ENCODE results near the gene KIFC3.

KIFC3 gene

DNA sequence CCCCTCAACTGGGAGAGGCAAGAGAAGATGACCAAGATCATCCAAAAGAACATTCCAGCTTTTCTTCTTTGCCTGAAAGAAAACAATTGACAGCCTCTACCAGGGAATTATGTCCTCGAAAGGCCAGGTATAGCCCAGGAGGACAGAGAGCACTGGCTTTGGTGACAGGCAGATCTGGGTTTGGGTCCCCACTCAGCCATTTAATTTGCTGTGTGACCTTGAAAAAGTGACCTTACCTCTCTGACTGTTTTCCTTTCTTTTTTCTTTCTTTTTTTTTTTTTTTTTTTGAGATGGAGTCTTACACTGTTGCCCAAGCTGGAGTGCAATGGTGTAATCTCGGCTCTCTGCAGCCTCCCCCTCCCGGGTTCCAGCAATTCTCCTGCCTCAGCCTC lies 27.7 kb upstream of the KIFC3 start:
- H3K4me3 ChIP-seq (replicated peaks; ENCODE audit: low read depth, low read length) = no peak overlapping the region
- TF ChIP-seq, protein P1, sequence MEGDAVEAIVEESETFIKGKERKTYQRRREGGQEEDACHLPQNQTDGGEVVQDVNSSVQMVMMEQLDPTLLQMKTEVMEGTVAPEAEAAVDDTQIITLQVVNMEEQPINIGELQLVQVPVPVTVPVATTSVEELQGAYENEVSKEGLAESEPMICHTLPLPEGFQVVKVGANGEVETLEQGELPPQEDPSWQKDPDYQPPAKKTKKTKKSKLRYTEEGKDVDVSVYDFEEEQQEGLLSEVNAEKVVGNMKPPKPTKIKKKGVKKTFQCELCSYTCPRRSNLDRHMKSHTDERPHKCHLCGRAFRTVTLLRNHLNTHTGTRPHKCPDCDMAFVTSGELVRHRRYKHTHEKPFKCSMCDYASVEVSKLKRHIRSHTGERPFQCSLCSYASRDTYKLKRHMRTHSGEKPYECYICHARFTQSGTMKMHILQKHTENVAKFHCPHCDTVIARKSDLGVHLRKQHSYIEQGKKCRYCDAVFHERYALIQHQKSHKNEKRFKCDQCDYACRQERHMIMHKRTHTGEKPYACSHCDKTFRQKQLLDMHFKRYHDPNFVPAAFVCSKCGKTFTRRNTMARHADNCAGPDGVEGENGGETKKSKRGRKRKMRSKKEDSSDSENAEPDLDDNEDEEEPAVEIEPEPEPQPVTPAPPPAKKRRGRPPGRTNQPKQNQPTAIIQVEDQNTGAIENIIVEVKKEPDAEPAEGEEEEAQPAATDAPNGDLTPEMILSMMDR (IDR thresholded peaks at IDR 0.05; ENCODE audit: low read length, missing control alignments) = no peak
- no peak for DNase-seq (ENCODE audit: low read depth)

- TF ChIP-seq, protein P1 (IDR thresholded peaks at IDR 0.05; ENCODE audit: low read length, missing control alignments) = no peak
- H3K4me3 ChIP-seq (replicated peaks; ENCODE audit: low read depth, low read length) = no peak overlapping the region
- DNase-seq (ENCODE audit: low read depth) = no peak
Observed at GRCh38 chr16:57828272-57829161, 26.2 kb upstream of the KIFC3 start.

DNA sequence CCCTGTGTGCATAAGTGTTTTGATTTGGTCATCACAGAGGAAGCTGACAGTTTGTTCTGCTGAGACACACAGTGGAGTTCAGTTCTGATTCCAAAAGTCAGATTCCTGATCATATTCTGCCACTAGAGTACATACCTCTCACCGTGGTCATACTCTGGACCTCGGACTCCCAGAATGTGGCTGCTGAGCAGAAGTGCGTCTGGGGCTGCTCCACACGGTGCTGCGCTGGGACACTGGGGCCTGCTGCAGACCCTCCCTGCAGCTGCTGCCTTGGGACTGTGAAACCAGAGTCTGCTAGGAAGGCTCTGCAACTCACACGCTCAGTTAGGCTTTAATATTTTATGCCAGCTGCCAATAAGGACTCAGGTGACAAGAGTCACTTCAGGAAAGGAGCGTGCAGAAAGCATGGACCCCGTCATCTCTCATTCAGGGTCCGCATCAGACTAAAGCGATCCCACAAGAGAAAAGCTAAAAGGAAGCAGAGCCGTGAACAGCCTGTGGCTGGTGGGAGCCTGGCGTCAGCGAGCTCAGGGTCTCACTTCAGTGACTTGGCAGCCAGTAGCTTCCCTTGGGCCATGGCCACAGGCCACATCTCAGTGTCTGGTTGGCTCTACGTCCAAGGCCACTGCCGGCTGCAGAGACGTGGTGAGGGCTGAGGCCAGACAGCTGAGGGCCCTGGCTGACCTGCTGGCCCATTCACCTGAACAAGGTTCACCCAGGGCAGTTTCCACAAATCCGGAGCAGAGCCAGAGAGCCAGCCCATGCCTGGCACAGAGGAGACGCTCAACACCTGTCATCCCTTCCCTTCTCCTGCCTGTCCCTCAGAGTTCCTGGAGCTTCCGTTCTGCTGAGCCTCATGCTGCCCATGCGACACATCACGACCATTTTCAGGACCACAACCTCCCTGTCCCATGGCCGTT lies 24.7 kb upstream of the KIFC3 start:
- H3K4me3 ChIP-seq (replicated peaks; ENCODE audit: low read depth, low read length) = no peak overlapping the region
- TF ChIP-seq, protein P1 (IDR thresholded peaks at IDR 0.05; ENCODE audit: low read length, missing control alignments) = no peak
- no peak for DNase-seq (ENCODE audit: low read depth)

GRCh38 chr16:57826052-57826451 lies 23.8 kb upstream of the KIFC3 start:
- no peak for DNase-seq (ENCODE audit: low read depth)
- no peak overlapping the region for H3K4me3 ChIP-seq (replicated peaks; ENCODE audit: low read depth, low read length)
- TF ChIP-seq, protein P1 (IDR thresholded peaks at IDR 0.05; ENCODE audit: low read length, missing control alignments) = no peak

- H3K4me3 ChIP-seq (replicated peaks; ENCODE audit: low read depth, low read length) = no peak overlapping the region
- TF ChIP-seq, protein P1 (IDR thresholded peaks at IDR 0.05; ENCODE audit: low read length, missing control alignments) = no peak
- DNase-seq (ENCODE audit: low read depth) = no peak
Observed at GRCh38 chr16:57825298-57826044, 23.2 kb upstream of the KIFC3 start.

- H3K4me3 ChIP-seq (replicated peaks; ENCODE audit: low read depth, low read length) = no peak overlapping the region
- TF ChIP-seq, protein P1 (IDR thresholded peaks at IDR 0.05; ENCODE audit: low read length, missing control alignments) = no peak
- DNase-seq (ENCODE audit: low read depth) = no peak
Observed at GRCh38 chr16:57824888-57825287, 22.6 kb upstream of the KIFC3 start.

Measured in fibroblast of pulmonary artery (primary cell).